Measurements from ENCODE around the gene ONECUT2. TPM values are rescaled to one million over a fixed set of nuclear protein-coding genes. Genes with fewer than 3 reads are reported as not detected.

ONECUT2 gene
- total RNA-seq, 4 donors from 2014 or later: under 0.01 to 0.06 TPM; not detected in 2

- ATAC-seq (ENCODE audit: low FRiP score) (no peak), DNase-seq (ENCODE audit: low spot score) (no peak)
- no peak for TF ChIP-seq CTCF (IDR thresholded peaks at IDR 0.05)
Measured at GRCh38 chr18:57409650-57410049, 25.5 kb upstream of the ONECUT2 start.

- ATAC-seq (ENCODE audit: low FRiP score): no peak
- no peak for TF ChIP-seq CTCF (IDR thresholded peaks at IDR 0.05)
- DNase-seq (ENCODE audit: low spot score): no peak
Measured at GRCh38 chr18:57410749-57411148, 24.4 kb upstream of the ONECUT2 start.

- ATAC-seq (ENCODE audit: low FRiP score) (no peak), DNase-seq (ENCODE audit: low spot score) (no peak)
- no peak for TF ChIP-seq CTCF (IDR thresholded peaks at IDR 0.05)
Measured at GRCh38 chr18:57416542-57416941, 18.6 kb upstream of the ONECUT2 start.

GRCh38 chr18:57422313-57422872 lies 12.8 kb upstream of the ONECUT2 start:
- no peak for DNase-seq (ENCODE audit: low spot score)
- TF ChIP-seq CTCF (IDR thresholded peaks at IDR 0.05): no peak
- ATAC-seq (ENCODE audit: low FRiP score): no peak

GRCh38 chr18:57423821-57424220 lies 11.4 kb upstream of the ONECUT2 start:
- TF ChIP-seq CTCF (IDR thresholded peaks at IDR 0.05): no peak
- no peak for DNase-seq (ENCODE audit: low spot score)
- ATAC-seq (ENCODE audit: low FRiP score): no peak

GRCh38 chr18:57425096-57425495 lies 10.1 kb upstream of the ONECUT2 start:
- no peak for ATAC-seq (ENCODE audit: low FRiP score)
- no peak for TF ChIP-seq CTCF (IDR thresholded peaks at IDR 0.05)

GRCh38 chr18:57426187-57426586 lies 9.0 kb upstream of the ONECUT2 start:
- ATAC-seq (ENCODE audit: low FRiP score) (no peak), DNase-seq (ENCODE audit: low spot score) (no peak)
- TF ChIP-seq CTCF (IDR thresholded peaks at IDR 0.05): no peak

More at GRCh38 chr18:57425096-57425495, 10.1 kb upstream of the ONECUT2 start:
- DNase-seq (ENCODE audit: low spot score): no peak

Data from omental fat pad (tissue), 4 donors.